MM.1S (cell line): ENCODE results near the gene DUSP15.

ENCODE experiments used
- EZH2 ChIP-seq: fragments of 300-600 bp; sonication (generic); optimal IDR thresholded peaks from 2 replicates; pipeline ENCODE3; 2017; ENCODE audit warnings: low read depth, mild to moderate bottlenecking, antibody characterized with exemption, low read length, mixed read lengths
- EZH2phosphoT487 ChIP-seq: fragments of 300-600 bp; sonication (generic); IDR thresholded peaks from 2 replicates; pipeline ENCODE4 v1.6.1; 2018; ENCODE audit warnings: antibody characterized with exemption, low read length
- TF ChIP-seq, protein P1 (sequence below): fragments of 300-600 bp; sonication (generic); IDR thresholded peaks from 2 replicates; pipeline ENCODE4 v1.5.1; 2016; ENCODE audit warnings: antibody characterized with exemption, low read length, mixed read lengths

DNA sequence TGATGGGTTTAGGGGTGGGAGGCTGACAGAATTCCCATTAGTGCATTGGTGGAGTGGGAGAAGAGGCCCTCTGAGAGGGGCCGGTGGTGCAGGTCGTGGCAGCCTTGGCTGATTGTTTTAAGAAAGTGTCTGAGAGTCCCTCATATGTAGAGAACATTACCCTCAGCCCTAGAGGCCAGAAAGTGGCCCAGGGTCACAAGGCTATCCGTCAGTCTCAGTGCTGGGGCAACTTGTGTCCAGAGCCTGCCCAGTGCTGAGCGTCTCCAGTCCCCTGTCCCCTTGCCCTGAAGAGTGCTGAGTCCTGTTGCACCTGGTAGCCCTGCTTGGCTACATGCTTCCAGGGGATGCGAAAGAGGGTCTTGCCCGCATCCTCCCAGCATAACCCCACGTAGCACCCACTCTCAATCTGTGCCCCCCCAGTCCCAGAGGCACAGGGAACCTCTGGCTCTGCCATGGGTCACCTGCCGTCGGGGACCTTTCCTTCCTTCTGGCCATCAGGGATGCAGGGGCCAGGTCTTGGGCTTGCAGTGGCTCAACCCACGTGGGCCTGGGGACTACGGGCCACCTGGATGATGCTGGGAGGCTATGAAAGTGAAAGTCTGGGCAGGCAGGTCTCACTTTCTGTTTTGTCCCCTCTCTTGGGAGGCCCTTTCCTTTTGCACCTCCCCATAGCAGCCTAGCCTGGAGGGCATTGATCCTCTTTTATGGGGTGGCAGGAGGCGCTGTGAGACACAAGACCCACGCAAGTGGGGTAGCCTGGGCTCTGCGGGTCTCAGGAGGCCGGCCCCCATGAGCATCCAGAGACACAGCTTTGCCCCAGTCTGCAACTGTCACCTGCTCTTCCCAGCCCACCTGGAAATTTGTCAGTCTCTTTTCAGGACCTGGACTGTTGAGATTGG, 12.2 kb downstream of the DUSP15 start:
- TF ChIP-seq, protein P1, sequence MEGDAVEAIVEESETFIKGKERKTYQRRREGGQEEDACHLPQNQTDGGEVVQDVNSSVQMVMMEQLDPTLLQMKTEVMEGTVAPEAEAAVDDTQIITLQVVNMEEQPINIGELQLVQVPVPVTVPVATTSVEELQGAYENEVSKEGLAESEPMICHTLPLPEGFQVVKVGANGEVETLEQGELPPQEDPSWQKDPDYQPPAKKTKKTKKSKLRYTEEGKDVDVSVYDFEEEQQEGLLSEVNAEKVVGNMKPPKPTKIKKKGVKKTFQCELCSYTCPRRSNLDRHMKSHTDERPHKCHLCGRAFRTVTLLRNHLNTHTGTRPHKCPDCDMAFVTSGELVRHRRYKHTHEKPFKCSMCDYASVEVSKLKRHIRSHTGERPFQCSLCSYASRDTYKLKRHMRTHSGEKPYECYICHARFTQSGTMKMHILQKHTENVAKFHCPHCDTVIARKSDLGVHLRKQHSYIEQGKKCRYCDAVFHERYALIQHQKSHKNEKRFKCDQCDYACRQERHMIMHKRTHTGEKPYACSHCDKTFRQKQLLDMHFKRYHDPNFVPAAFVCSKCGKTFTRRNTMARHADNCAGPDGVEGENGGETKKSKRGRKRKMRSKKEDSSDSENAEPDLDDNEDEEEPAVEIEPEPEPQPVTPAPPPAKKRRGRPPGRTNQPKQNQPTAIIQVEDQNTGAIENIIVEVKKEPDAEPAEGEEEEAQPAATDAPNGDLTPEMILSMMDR: no peak
- TF ChIP-seq EZH2 (no peak), EZH2phosphoT487 (no peak)
